Liver (tissue), 9 donors: ENCODE results near the gene CD276. TPM values are rescaled to one million over a fixed set of nuclear protein-coding genes. Genes with fewer than 3 reads are reported as not detected.

Experiments used
- DNase-seq: peaks from one replicate; pipeline ENCODE4 v3.0.0-alpha.2; 2017; ENCODE audit warnings: low spot score
- H3K27ac ChIP-seq, 2 donors: one replicate each; pipeline ENCODE4 v1.7.0; 2013; ENCODE audit warnings: inconsistent platforms in 2 of 2, low read length in 2 of 2, control low read depth in 1 of 2, low read depth in 1 of 2, mild to moderate bottlenecking in 1 of 2
- H3K27me3 ChIP-seq, 4 donors: one replicate each; pipeline versions ENCODE4 v1.6.1 to v1.7.0; 2013; ENCODE audit warnings: low read length in 3 of 4, inconsistent platforms in 1 of 4, mild to moderate bottlenecking in 1 of 4, moderate library complexity in 1 of 4; ENCODE audit not compliant: control insufficient read depth in 4 of 4, insufficient read depth in 4 of 4
- H3K36me3 ChIP-seq, 4 donors: one replicate each; pipeline versions ENCODE4 v1.6.1 to v1.7.0; 2013; ENCODE audit warnings: low read length in 3 of 4, mild to moderate bottlenecking in 3 of 4, low read depth in 1 of 4, moderate library complexity in 1 of 4; ENCODE audit not compliant: control insufficient read depth in 4 of 4, insufficient read depth in 3 of 4
- H3K4me1 ChIP-seq, 4 donors: one replicate each; pipeline versions ENCODE4 v1.6.1 to v1.7.0; 2013; ENCODE audit warnings: low read length in 3 of 4, mild to moderate bottlenecking in 3 of 4, moderate library complexity in 1 of 4; ENCODE audit not compliant: control insufficient read depth in 4 of 4, insufficient read depth in 4 of 4
- H3K4me3 ChIP-seq, 3 donors: one replicate each; pipeline versions ENCODE4 v1.6.1 to v1.7.0; 2013; ENCODE audit warnings: low read length in 3 of 3, control low read depth in 1 of 3, low read depth in 1 of 3, mild to moderate bottlenecking in 1 of 3
- H3K9ac ChIP-seq, 2 donors: one replicate each; pipeline ENCODE4 v1.7.0; 2013; ENCODE audit warnings: low read length in 2 of 2, mild to moderate bottlenecking in 2 of 2, moderate library complexity in 2 of 2, control low read depth in 1 of 2, low read depth in 1 of 2
- H3K9me3 ChIP-seq, 4 donors: one replicate each; pipeline versions ENCODE4 v1.6.1 to v1.7.0; 2013; ENCODE audit warnings: low read length in 3 of 4; ENCODE audit not compliant: control insufficient read depth in 4 of 4
- EGR1 ChIP-seq, 2 donors: IDR thresholded peaks; 2 replicates each; pipeline ENCODE4 v1.6.1; 2016 to 2018; ENCODE audit warnings: antibody characterized with exemption in 2 of 2, low read depth in 2 of 2
- FOXA2 ChIP-seq: IDR thresholded peaks from 2 replicates; pipeline ENCODE4 v1.6.1; 2016; ENCODE audit warnings: antibody characterized with exemption
- HNF4A ChIP-seq, 2 donors: conservative IDR thresholded peaks; 2 replicates each; pipeline ENCODE4 v1.6.1; 2016; ENCODE audit warnings: antibody characterized with exemption in 2 of 2, mild to moderate bottlenecking in 2 of 2
- HNF4G ChIP-seq: IDR thresholded peaks from 2 replicates; pipeline ENCODE4 v1.6.1; 2016; ENCODE audit warnings: antibody characterized with exemption
- JUND ChIP-seq, 2 donors: IDR thresholded peaks; 2 replicates each; pipeline ENCODE4 v1.6.1; 2016; ENCODE audit warnings: antibody characterized with exemption in 2 of 2
- NR2F2 ChIP-seq: IDR thresholded peaks from 2 replicates; pipeline ENCODE4 v1.6.1; 2016; ENCODE audit warnings: antibody characterized with exemption
- RXRA ChIP-seq, 2 donors: IDR thresholded peaks; 2 replicates each; pipeline ENCODE4 v1.6.1; 2017 to 2018; ENCODE audit warnings: antibody characterized with exemption in 2 of 2, mild to moderate bottlenecking in 1 of 2
- SP1 ChIP-seq: IDR thresholded peaks from 2 replicates; pipeline ENCODE4 v1.6.1; 2018; ENCODE audit warnings: antibody characterized with exemption, mild to moderate bottlenecking
- TAF1 ChIP-seq: conservative IDR thresholded peaks from 2 replicates; pipeline ENCODE4 v1.6.1; 2016; ENCODE audit warnings: antibody characterized with exemption, mild to moderate bottlenecking
- YY1 ChIP-seq: IDR thresholded peaks from 2 replicates; pipeline ENCODE4 v1.6.1; 2016; ENCODE audit warnings: antibody characterized with exemption, mild to moderate bottlenecking
- WGBS: extraction: QIAGEN DNeasy Blood & Tissue Kit; methylation state at CpG from one replicate; pipeline ENCODE4 v1.1.7; 2013; 5-methylcytosine and 5-hydroxymethylcytosine counted together
- polyA plus RNA-seq, 2 donors: library from polyadenylated mRNA; stranded (reverse) in 1 of 2; unstranded in 1 of 2; fragments of 200-250 nt in 1 of 2; fragments of >200 nt in 1 of 2; fragmentation: Nextera tagmentation in 1 of 2; extraction: Ambion mirVana in 1 of 2; gene quantifications; one replicate each; pipeline versions ENCODE4 v1.2.1 to v1.2.3, GENCODE V29; 2013 to 2015
- total RNA-seq, 2 donors: library from RNA; depleted of rRNA; stranded (reverse); fragments of >200 nt; gene quantifications; one replicate each; pipeline ENCODE4 v1.2.3, GENCODE V29; 2014
- TF ChIP-seq, protein P1 (sequence below): IDR thresholded peaks from 2 replicates; pipeline ENCODE4 v1.6.1; 2016; ENCODE audit warnings: antibody characterized with exemption
- TF ChIP-seq, protein P2 (sequence below): IDR thresholded peaks from 2 replicates; pipeline ENCODE4 v1.6.1; 2016; ENCODE audit warnings: antibody characterized with exemption
- TF ChIP-seq, protein P3 (sequence below): IDR thresholded peaks from 2 replicates; pipeline ENCODE4 v1.6.1; 2016; ENCODE audit warnings: antibody characterized with exemption
- donor health status: healthy.
- donor health status: healthy.
- donor health status: healthy.
- donor health status: healthy.
- donor health status: healthy.

The CD276 gene
- total and polyA plus RNA-seq, 4 donors, result 12.9 to 37.9 (median 25.1) TPM

GRCh38 chr15:73712107-73712506 is 27.9 kb downstream of the CD276 start:
- no peaks in the 10 kb centered on the region for H3K27me3 ChIP-seq
- TF ChIP-seq HNF4G (no peak), TAF1 (no peak), SP1 (no peak), EGR1 (IDR thresholded peaks at IDR 0.05; ENCODE audit: low read depth in 2 of 2) (no peak)
- TF ChIP-seq, protein P1, sequence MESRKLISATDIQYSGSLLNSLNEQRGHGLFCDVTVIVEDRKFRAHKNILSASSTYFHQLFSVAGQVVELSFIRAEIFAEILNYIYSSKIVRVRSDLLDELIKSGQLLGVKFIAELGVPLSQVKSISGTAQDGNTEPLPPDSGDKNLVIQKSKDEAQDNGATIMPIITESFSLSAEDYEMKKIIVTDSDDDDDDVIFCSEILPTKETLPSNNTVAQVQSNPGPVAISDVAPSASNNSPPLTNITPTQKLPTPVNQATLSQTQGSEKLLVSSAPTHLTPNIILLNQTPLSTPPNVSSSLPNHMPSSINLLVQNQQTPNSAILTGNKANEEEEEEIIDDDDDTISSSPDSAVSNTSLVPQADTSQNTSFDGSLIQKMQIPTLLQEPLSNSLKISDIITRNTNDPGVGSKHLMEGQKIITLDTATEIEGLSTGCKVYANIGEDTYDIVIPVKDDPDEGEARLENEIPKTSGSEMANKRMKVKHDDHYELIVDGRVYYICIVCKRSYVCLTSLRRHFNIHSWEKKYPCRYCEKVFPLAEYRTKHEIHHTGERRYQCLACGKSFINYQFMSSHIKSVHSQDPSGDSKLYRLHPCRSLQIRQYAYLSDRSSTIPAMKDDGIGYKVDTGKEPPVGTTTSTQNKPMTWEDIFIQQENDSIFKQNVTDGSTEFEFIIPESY, result no peak
- TF ChIP-seq, protein P2, sequence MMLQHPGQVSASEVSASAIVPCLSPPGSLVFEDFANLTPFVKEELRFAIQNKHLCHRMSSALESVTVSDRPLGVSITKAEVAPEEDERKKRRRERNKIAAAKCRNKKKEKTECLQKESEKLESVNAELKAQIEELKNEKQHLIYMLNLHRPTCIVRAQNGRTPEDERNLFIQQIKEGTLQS, result no peak
- TF ChIP-seq, protein P3, sequence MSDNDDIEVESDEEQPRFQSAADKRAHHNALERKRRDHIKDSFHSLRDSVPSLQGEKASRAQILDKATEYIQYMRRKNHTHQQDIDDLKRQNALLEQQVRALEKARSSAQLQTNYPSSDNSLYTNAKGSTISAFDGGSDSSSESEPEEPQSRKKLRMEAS, result no peak
- H3K36me3 ChIP-seq, result peaks cover 6 to 58% (median 22%) of the 10 kb centered on the region in 4 donors

DNA sequence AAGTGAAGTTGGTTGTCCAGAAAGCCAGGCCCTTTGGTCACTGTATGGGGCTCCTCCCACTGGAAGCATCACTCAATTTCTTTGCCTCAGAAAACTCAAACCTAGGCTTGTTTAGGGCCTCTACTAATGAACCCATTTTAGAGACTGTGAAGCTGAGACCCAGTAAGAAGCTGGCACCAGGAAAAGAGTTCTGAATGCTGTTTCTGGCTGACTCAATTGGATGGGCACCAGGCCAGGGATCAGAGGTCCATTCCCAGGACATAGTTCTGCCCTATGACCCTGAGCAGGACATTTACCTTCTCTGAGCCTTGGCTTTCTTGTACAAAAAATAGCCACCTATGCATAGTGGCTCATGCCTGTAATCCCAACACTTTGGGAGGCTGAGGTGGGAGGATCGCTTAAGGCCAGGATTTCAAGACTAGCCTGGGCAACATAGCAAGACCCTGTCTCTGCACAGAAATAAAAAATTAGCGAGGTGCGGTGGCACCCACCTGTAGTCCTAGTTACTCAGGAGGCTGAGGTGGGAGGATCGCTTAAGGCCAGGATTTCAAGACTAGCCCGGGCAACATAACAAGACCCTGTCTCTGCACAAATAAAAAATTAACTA is 30.6 kb downstream of the CD276 start:
- TF ChIP-seq JUND (IDR thresholded peaks at IDR 0.05) (no peak), HNF4A (conservative IDR thresholded peaks at IDR 0.05) (peak; percentile 43 to 65), RXRA (IDR thresholded peaks at IDR 0.05) (peak in 1 of 2 donors; percentile 9)
- Histone ChIP-seq H3K27me3 (no peaks in the 10 kb centered on the region), H3K36me3 (peaks cover under 1 to 36% (median 11%) of the 10 kb centered on the region in 4 donors), H3K27ac (no peak overlapping the region), H3K9me3 (no peaks in the 10 kb centered on the region), H3K4me3 (no peak overlapping the region), H3K4me1 (no peaks in the 10 kb centered on the region), H3K9ac (no peak overlapping the region)
- 99% methylated on average over 5 of the region's 5 CpGs for WGBS
- no peak for DNase-seq

More at GRCh38 chr15:73712107-73712506, 27.9 kb downstream of the CD276 start:
- no peak overlapping the region for H3K4me3 ChIP-seq
- no peaks in the 10 kb centered on the region for H3K9me3 ChIP-seq
- no peak for DNase-seq
- H3K27ac ChIP-seq, result no peak overlapping the region
- no peak overlapping the region for H3K9ac ChIP-seq
- no peaks in the 10 kb centered on the region for H3K4me1 ChIP-seq

GRCh38 chr15:73715417-73715816 is 31.2 kb downstream of the CD276 start:
- Histone ChIP-seq H3K9ac (no peak overlapping the region), H3K4me1 (no peaks in the 10 kb centered on the region), H3K36me3 (peaks cover 0 to 30% (median 10%) of the 10 kb centered on the region in 4 donors), H3K4me3 (no peak overlapping the region), H3K9me3 (no peaks in the 10 kb centered on the region), H3K27me3 (no peaks in the 10 kb centered on the region), H3K27ac (no peak overlapping the region)
- DNase-seq, result no peak
- WGBS, result 87% methylated on average over 3 of the region's 3 CpGs
- TF ChIP-seq FOXA2, result no peak
- no peak for TF ChIP-seq NR2F2
- no peak for TF ChIP-seq YY1
- no peak for TF ChIP-seq EGR1 (IDR thresholded peaks at IDR 0.05; ENCODE audit: low read depth in 2 of 2)
- TF ChIP-seq, protein P3, result no peak
